Stimulated activated CD8-positive, alpha-beta memory T cell treated with anti-CD3 and anti-CD28 coated beads, Interleukin-15, amount 100 ng/mL, for 24 hours (primary cell): ENCODE data around the gene HPN.
"Not testable (repeated sequence)": the region's sequence is repeated elsewhere in the genome, so short reads cannot be mapped to it uniquely, and the experiment has no call there.

Experiments used
- DNase-seq: peaks from one replicate; pipeline ENCODE4 v3.0.0-alpha.2; 2020; ENCODE audit warnings: low read depth

The HPN gene

GRCh38 chr19:35009424-35010415, 31.8 kb upstream of the HPN start:
- DNase-seq: no peak

- no peak for DNase-seq
Measured at GRCh38 chr19:35011091-35011689, 30.3 kb upstream of the HPN start.

- no peak for DNase-seq
Measured at GRCh38 chr19:35011737-35012682, 29.5 kb upstream of the HPN start.

- peak; percentile 71 for DNase-seq
Measured at GRCh38 chr19:35013041-35013819, 28.3 kb upstream of the HPN start.

GRCh38 chr19:35013820-35014754, 27.4 kb upstream of the HPN start:
- no peak for DNase-seq

GRCh38 chr19:35014774-35015173, 26.7 kb upstream of the HPN start:
- DNase-seq: not testable (repeated sequence)

- DNase-seq: no peak
Measured at GRCh38 chr19:35015270-35015953, 26.1 kb upstream of the HPN start.

GRCh38 chr19:35015954-35016351, 25.6 kb upstream of the HPN start:
- DNase-seq: no peak

- no peak for DNase-seq
Measured at GRCh38 chr19:35017507-35017906, 24.0 kb upstream of the HPN start.

GRCh38 chr19:35018379-35018778, 23.1 kb upstream of the HPN start:
- no peak for DNase-seq

- no peak for DNase-seq
Measured at GRCh38 chr19:35019144-35019543, 22.4 kb upstream of the HPN start.

GRCh38 chr19:35021016-35021415, 20.5 kb upstream of the HPN start:
- no peak for DNase-seq

GRCh38 chr19:35021596-35021995, 19.9 kb upstream of the HPN start:
- DNase-seq: no peak

GRCh38 chr19:35022460-35022859, 19.1 kb upstream of the HPN start:
- no peak for DNase-seq

GRCh38 chr19:35023428-35023827, 18.1 kb upstream of the HPN start:
- DNase-seq: no peak

GRCh38 chr19:35024095-35024494, 17.4 kb upstream of the HPN start:
- no peak for DNase-seq

GRCh38 chr19:35025969-35026368, 15.6 kb upstream of the HPN start:
- no peak for DNase-seq

GRCh38 chr19:35026418-35026817, 15.1 kb upstream of the HPN start:
- no peak for DNase-seq

- DNase-seq: no peak
Measured at GRCh38 chr19:35027009-35027408, 14.5 kb upstream of the HPN start.
